HG03108 (cell line): Measurements from ENCODE around the gene NCF4.

Experiments used
- ATAC-seq: cut with Tn5 transposase; IDR thresholded peaks from one replicate; pipeline ENCODE4 v1.9.1; 2021; ENCODE audit warnings: moderate library complexity; ENCODE audit not compliant: unreplicated experiment

The NCF4 gene

GRCh38 chr22:36860821-36861659 lies at the start of gene NCF4:
TSS of gene NCF4 (plus strand) at chr22:36861006. CDS start at chr22:36861172, 166 bp downstream.
- ATAC-seq, result peak; percentile 58

GRCh38 chr22:36811094-36811800 lies 49.6 kb upstream of the NCF4 start:
- no peak for ATAC-seq

- no peak for ATAC-seq
Observed at GRCh38 chr22:36814801-36815200, 46.0 kb upstream of the NCF4 start.

- no peak for ATAC-seq
Observed at GRCh38 chr22:36815558-36816338, 45.1 kb upstream of the NCF4 start.

- no peak for ATAC-seq
Observed at GRCh38 chr22:36816339-36816635, 44.5 kb upstream of the NCF4 start.

GRCh38 chr22:36816636-36817524 lies 43.9 kb upstream of the NCF4 start, which contains the start of gene PVALB:
TSS of gene PVALB (minus strand) at chr22:36817035. CDS start at chr22:36817005, 30 bp downstream.
- no peak for ATAC-seq

GRCh38 chr22:36817525-36817848 lies 43.3 kb upstream of the NCF4 start:
- no peak for ATAC-seq

- no peak for ATAC-seq
Observed at GRCh38 chr22:36818010-36818642, 42.7 kb upstream of the NCF4 start.

- no peak for ATAC-seq
Observed at GRCh38 chr22:36819112-36819511, 41.7 kb upstream of the NCF4 start.

GRCh38 chr22:36822581-36822980 lies 38.2 kb upstream of the NCF4 start:
- ATAC-seq, result no peak

GRCh38 chr22:36823186-36823839 lies 37.5 kb upstream of the NCF4 start:
- no peak for ATAC-seq

GRCh38 chr22:36824655-36825054 lies 36.2 kb upstream of the NCF4 start:
- ATAC-seq, result no peak

GRCh38 chr22:36826262-36826661 lies 34.5 kb upstream of the NCF4 start:
- no peak for ATAC-seq

GRCh38 chr22:36828815-36829214 lies 32.0 kb upstream of the NCF4 start:
- no peak for ATAC-seq

GRCh38 chr22:36829370-36830002 lies 31.3 kb upstream of the NCF4 start:
- ATAC-seq, result no peak

GRCh38 chr22:36830601-36831000 lies 30.2 kb upstream of the NCF4 start:
- no peak for ATAC-seq

GRCh38 chr22:36831206-36831605 lies 29.6 kb upstream of the NCF4 start:
- no peak for ATAC-seq

- no peak for ATAC-seq
Observed at GRCh38 chr22:36831717-36832116, 29.1 kb upstream of the NCF4 start.

GRCh38 chr22:36833073-36833472 lies 27.7 kb upstream of the NCF4 start:
- no peak for ATAC-seq
